Measurements from ENCODE around the gene B4GALT3. TPM values are rescaled to one million over a fixed set of nuclear protein-coding genes. Genes with fewer than 3 reads are reported as not detected.

Gene B4GALT3
- polyA plus RNA-seq, 1 donor, result 38.4 TPM

DNA sequence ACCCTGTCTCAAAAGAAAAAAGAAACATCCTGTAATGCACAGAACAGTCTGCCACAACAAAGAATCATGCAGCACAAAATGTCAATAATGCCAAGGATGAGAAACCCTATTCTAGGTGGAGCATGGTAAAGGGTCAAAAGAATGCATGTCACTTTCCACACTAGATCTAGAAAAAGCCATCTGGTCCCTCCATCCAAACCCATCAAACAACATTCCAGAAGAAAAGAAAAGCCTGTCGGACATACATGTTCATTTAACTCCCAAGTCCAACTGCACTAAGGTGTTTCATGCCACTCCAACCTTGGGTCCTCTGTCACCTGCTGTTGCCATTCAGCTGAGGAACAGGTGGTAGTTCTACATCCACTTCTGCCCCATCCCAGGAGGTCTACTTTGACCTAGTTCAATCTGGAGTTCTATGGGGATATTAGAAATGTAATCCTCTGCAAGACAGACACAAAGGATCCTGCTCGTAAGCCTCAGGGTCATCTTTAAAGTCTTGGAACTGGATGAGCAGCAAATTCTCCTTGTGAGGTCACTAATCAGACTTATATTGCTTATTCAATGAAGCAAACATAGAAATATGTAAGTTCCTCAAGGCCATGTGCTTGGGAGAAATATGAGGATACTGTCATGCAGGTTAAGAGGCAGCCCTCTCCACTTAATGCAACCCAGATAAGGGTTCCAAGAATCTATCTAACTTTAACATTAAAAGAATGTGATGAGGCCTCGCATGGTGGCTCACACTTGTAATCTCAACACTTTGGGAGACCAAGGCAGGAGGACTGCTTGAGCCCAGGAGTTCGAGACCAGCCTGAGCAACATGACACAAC lies 48.5 kb downstream of the B4GALT3 start:
- peaks cover 5% of the 10 kb centered on the region for H3K4me1 ChIP-seq (ENCODE audit: control insufficient read depth, insufficient read depth, low read length)
- 83% methylated on average over 1 of the region's 4 CpGs for WGBS (ENCODE audit: insufficient coverage, low lambda C conversion rate)
- H3K36me3 ChIP-seq (ENCODE audit: control insufficient read depth, insufficient read depth, low read length), result peaks cover 52% of the 10 kb centered on the region
- no peak overlapping the region for H3K4me3 ChIP-seq (ENCODE audit: low read length)
- H3K27me3 ChIP-seq (ENCODE audit: control insufficient read depth, insufficient read depth, low read length), result no peaks in the 10 kb centered on the region
- no peak for DNase-seq
- H3K27ac ChIP-seq (ENCODE audit: low read length), result no peak overlapping the region
- H3K9me3 ChIP-seq (ENCODE audit: control insufficient read depth, low read depth, low read length), result no peaks in the 10 kb centered on the region

- H3K36me3 ChIP-seq (ENCODE audit: control insufficient read depth, insufficient read depth, low read length), result peaks cover 60% of the 10 kb centered on the region
- H3K4me1 ChIP-seq (ENCODE audit: control insufficient read depth, insufficient read depth, low read length), result peaks cover 5% of the 10 kb centered on the region
- no peaks in the 10 kb centered on the region for H3K9me3 ChIP-seq (ENCODE audit: control insufficient read depth, low read depth, low read length)
These were observed 49.7 kb downstream of the B4GALT3 start for GRCh38 chr1:161127649-161128048.

DNA sequence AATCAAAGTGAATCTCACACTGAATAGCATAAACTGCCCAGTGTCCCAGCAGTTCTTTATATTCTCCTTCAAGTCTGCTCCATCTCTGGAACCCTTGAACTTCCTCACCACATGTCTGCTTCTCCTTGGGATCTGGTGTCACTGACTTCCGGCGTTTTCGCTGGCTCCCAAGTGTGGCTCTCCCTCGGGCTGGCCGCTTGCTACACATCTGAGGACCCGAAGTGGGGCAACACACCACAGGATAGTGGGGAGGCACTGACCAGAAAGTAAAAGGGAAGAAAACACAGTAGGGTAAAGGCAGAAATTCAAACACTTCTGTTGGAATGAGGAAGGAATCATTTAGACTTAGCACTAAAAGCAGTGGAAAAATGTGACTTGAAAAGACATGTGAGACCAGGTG lies 54.3 kb downstream of the B4GALT3 start:
- no CpG with 5 or more reads among the region's 6 CpGs for WGBS (ENCODE audit: insufficient coverage, low lambda C conversion rate)
- no peaks in the 10 kb centered on the region for H3K27me3 ChIP-seq (ENCODE audit: control insufficient read depth, insufficient read depth, low read length)
- peaks cover 70% of the 10 kb centered on the region for H3K36me3 ChIP-seq (ENCODE audit: control insufficient read depth, insufficient read depth, low read length)
- H3K27ac ChIP-seq (ENCODE audit: low read length), result no peak overlapping the region
- DNase-seq, result no peak
- peaks cover 29% of the 10 kb centered on the region for H3K4me1 ChIP-seq (ENCODE audit: control insufficient read depth, insufficient read depth, low read length)
- H3K9me3 ChIP-seq (ENCODE audit: control insufficient read depth, low read depth, low read length), result no peaks in the 10 kb centered on the region
- no peak overlapping the region for H3K4me3 ChIP-seq (ENCODE audit: low read length)

More at GRCh38 chr1:161127649-161128048, 49.7 kb downstream of the B4GALT3 start:
- DNase-seq, result no peak
- Histone ChIP-seq H3K27ac (ENCODE audit: low read length) (no peak overlapping the region), H3K27me3 (ENCODE audit: control insufficient read depth, insufficient read depth, low read length) (no peaks in the 10 kb centered on the region), H3K4me3 (ENCODE audit: low read length) (no peak overlapping the region)
- no CpG with 5 or more reads among the region's 2 CpGs for WGBS (ENCODE audit: insufficient coverage, low lambda C conversion rate)

GRCh38 chr1:161121834-161122233 lies 55.5 kb downstream of the B4GALT3 start:
- no peaks in the 10 kb centered on the region for H3K9me3 ChIP-seq (ENCODE audit: control insufficient read depth, low read depth, low read length)
- H3K27ac ChIP-seq (ENCODE audit: low read length), result no peak overlapping the region
- no peak overlapping the region for H3K4me3 ChIP-seq (ENCODE audit: low read length)
- H3K4me1 ChIP-seq (ENCODE audit: control insufficient read depth, insufficient read depth, low read length), result peaks cover 30% of the 10 kb centered on the region
- no CpG with 5 or more reads among the region's 4 CpGs for WGBS (ENCODE audit: insufficient coverage, low lambda C conversion rate)
- peaks cover 58% of the 10 kb centered on the region for H3K36me3 ChIP-seq (ENCODE audit: control insufficient read depth, insufficient read depth, low read length)
- no peaks in the 10 kb centered on the region for H3K27me3 ChIP-seq (ENCODE audit: control insufficient read depth, insufficient read depth, low read length)
- no peak for DNase-seq

Other genes with a start within 250 kb of the B4GALT3 start
- gene ITLN2, start 222.7 kb downstream of the B4GALT3 start, polyA plus RNA-seq, result 1.9 TPM
- 132 TPM for gene F11R, start 156.4 kb downstream of the B4GALT3 start, polyA plus RNA-seq
- gene TSTD1, start 138.5 kb downstream of the B4GALT3 start, polyA plus RNA-seq, result 60.9 TPM
- 56.9 TPM for gene USF1, start 131.5 kb downstream of the B4GALT3 start, polyA plus RNA-seq
- 5.7 TPM for gene ARHGAP30, start 107.6 kb downstream of the B4GALT3 start, polyA plus RNA-seq
- gene NECTIN4, start 87.9 kb downstream of the B4GALT3 start, polyA plus RNA-seq, result 0.42 TPM
- gene KLHDC9, start 79.1 kb downstream of the B4GALT3 start, polyA plus RNA-seq, result 5.6 TPM
- gene PFDN2, start 59.5 kb downstream of the B4GALT3 start, polyA plus RNA-seq, result 72.5 TPM
- gene NIT1, start 59.4 kb downstream of the B4GALT3 start, polyA plus RNA-seq, result 80.6 TPM
- 33.0 TPM for gene DEDD, start 44.8 kb downstream of the B4GALT3 start, polyA plus RNA-seq
- 135 TPM for gene UFC1, start 23.5 kb downstream of the B4GALT3 start, polyA plus RNA-seq
- gene USP21, start 18.0 kb downstream of the B4GALT3 start, polyA plus RNA-seq, result 29.4 TPM
- gene PPOX, start 11.1 kb downstream of the B4GALT3 start, polyA plus RNA-seq, result 26.2 TPM
- gene ADAMTS4, start 21.5 kb upstream of the B4GALT3 start, polyA plus RNA-seq, result 1.2 TPM
- 125 TPM for gene NDUFS2, start 24.9 kb upstream of the B4GALT3 start, polyA plus RNA-seq
- 35.9 TPM for gene FCER1G, start 37.8 kb upstream of the B4GALT3 start, polyA plus RNA-seq
- gene APOA2, start 46.1 kb upstream of the B4GALT3 start, polyA plus RNA-seq, result 29.3 TPM
- gene TOMM40L, start 48.6 kb upstream of the B4GALT3 start, polyA plus RNA-seq, result 16.2 TPM
- gene NR1I3, start 60.7 kb upstream of the B4GALT3 start, polyA plus RNA-seq, result 13.1 TPM
- 9.4 TPM for gene PCP4L1, start 81.2 kb upstream of the B4GALT3 start, polyA plus RNA-seq
- gene MPZ, start 132.5 kb upstream of the B4GALT3 start, polyA plus RNA-seq, result 10.1 TPM
- gene SDHC, start 136.9 kb upstream of the B4GALT3 start, polyA plus RNA-seq, result 194 TPM
- 0.15 TPM for gene CFAP126, start 190.4 kb upstream of the B4GALT3 start, polyA plus RNA-seq

Data from large intestine (tissue), 3 donors.